Uterus (tissue), 2 donors: Measurements from ENCODE around the gene CACNA1C.

Source experiments
- CTCF ChIP-seq, 4 experiments: fragments of 200-600 bp in 2 of 4; fragments of 450-650 bp in 2 of 4; sonication (generic) in 2 of 4; IDR thresholded peaks; one replicate each; pipeline ENCODE4 v1.5.1; 2016 to 2019; ENCODE audit warnings: antibody characterized with exemption in 4 of 4, mild to moderate bottlenecking in 2 of 4, moderate library complexity in 1 of 4
- POLR2A ChIP-seq, 2 donors: fragments of 450-650 bp; IDR thresholded peaks; one replicate each; pipeline ENCODE4 v1.6.1; 2016; ENCODE audit warnings: antibody characterized with exemption in 2 of 2, mild to moderate bottlenecking in 1 of 2, moderate library complexity in 1 of 2

DNA sequence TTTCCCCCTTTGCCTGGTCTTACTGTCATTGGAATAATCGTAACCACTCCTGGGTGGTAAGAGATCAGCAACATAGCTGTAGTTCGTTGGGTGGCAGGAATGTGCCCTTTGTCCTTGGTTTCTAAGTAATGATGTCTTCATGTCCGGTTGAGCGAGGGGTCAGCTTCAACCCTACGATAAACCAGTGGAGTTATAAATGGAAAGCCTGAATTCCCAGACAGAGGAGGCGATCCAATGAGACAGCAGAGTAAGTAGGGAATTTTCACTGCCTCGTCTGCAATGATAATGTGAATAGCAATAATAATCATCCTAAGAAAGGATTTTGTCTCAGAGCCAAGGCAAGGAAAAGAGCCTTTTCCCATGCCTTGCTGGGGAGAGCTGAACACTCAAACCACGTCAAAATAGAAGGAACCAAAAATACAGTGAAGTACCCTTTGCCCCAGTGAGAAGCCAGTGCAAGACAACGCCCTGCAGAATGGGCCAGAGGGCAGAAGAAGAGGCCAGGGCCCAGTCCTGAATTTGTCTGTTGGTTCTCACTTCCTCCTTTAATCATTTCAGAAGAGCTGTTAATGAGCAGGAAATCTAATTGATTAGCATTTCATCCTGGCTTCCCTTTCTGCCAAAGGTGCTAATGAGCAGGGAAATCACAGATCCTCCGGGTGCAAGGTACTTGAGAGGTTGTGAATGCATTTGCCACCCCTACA lies 330.7 kb downstream of the CACNA1C start:
- TF ChIP-seq POLR2A (IDR thresholded peaks at IDR 0.05) (no peak), CTCF (IDR thresholded peaks at IDR 0.05) (no peak)
